ENCODE results near the gene TYMP.

The TYMP gene

GRCh38 chr22:50483977-50484853 is 45.6 kb downstream of the TYMP start:
- no peak for DNase-seq (ENCODE audit: low spot score)

- DNase-seq (ENCODE audit: low spot score), result no peak
Measured at GRCh38 chr22:50483556-50483955, 46.3 kb downstream of the TYMP start.

DNA sequence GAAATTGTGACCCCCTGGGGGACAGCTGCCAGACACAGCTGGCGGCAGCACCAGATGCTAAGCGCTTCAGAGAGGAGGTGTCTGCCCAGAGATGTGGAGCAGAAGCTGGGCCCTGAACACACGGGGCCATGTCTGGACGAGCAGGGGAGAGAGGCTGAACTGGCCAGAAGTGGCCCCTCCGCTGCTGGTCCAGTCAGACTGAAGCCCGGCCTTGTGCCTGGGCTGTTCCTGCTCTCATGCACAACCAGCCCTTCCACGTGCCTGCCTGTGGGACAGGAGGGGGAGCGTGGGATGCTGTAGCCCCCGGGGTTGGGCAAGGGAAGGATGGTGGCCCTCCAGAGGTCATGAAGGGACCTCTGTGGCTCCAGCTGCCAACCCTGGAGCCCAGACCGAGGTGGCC is 46.7 kb downstream of the TYMP start:
- DNase-seq (ENCODE audit: low spot score), result no peak

DNA sequence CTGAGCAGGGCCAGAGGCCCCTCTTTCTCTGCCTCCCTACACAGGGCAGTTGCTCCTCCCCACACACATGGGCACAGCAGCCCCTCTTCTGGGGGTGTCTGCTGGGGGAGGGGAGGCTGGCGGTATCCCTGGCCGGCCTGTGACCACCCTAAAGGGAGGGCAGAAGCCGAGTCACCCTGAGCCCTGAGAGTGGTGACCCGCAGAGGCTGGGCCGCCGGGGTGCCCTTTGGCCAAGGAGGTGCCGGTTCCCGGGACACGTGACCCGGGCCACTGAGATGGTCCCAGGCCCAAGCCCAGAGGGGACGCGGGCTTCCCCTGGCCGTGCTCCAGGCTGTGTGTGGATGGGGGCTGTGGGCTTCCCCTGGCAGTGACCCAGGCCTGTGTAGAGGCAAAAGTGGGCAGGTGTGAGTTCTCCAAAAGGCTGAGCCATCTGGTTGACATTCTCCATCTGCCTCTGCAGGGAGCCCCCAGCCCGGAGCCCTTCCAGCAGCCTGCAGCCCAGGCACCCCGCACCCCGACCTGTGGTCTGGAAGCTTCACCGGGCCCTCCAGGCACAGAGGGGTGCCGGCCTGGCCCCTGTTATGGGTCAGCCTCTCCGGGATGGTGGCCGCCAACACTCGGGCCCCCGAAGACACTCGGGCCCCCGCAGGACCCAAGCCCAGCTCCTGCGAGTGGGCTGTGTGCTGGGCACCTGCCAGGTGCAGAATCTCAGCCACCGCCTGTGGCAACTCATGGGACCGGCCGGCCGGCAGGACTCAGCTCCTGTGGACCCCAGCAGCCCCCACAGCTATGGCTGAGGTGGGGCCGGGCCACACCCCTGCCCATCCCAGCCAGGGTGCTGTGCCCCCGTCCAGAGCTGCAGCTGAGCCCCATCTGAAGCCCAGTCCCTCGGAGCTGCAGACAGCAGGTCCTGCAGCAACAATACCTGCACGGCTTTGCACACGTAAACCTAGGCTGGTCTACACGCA is 47.4 kb downstream of the TYMP start:
- no peak for DNase-seq (ENCODE audit: low spot score)

GRCh38 chr22:50481440-50482106 is 48.2 kb downstream of the TYMP start, which contains the start of gene ADM2:
Gene ADM2, plus strand, starts transcription at chr22:50481543. Its CDS starts 305 bp downstream, at chr22:50481848.
- DNase-seq (ENCODE audit: low spot score), result no peak

GRCh38 chr22:50481045-50481439 is 48.8 kb downstream of the TYMP start:
- DNase-seq (ENCODE audit: low spot score), result no peak

DNA sequence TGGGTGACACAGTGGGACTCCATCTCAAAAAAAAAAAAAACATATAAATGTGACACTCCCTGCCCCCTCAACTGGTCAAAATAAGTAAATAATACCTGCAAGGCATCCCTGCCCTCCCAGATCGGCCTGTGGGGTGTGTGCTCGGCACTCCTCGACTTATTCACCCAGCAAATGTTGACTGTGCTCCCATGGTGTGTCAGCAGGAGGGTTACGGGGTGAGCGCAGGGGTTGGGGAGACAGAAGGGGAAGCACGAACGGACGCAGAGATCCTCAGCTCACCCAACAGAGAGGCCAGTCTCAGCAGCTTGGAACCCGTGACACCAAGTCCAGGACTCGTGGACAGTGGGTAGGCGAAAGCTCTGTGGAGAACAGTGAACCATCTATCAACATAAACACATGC is 50.1 kb downstream of the TYMP start:
- DNase-seq (ENCODE audit: low spot score), result no peak

DNA sequence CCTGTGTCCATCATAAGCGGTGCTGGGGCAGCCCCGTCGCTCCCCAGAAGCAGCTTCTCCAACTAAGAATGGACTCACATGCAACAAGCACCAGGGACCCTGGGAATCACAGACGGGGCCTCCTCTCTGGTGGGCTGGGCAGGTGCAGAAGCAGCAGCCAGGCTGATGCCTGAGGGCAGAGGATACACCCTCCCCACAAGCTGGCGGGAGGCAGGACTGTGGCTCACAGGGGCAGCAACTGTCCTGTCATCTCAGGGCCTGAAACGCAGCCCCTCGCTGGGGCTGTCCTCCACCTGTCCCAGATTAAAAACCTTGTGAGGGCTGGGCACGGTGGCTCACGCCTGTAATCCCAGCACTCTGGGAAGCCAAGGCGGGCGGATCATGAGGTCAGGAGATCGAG is 51.9 kb downstream of the TYMP start:
- DNase-seq (ENCODE audit: low spot score), result no peak

DNA sequence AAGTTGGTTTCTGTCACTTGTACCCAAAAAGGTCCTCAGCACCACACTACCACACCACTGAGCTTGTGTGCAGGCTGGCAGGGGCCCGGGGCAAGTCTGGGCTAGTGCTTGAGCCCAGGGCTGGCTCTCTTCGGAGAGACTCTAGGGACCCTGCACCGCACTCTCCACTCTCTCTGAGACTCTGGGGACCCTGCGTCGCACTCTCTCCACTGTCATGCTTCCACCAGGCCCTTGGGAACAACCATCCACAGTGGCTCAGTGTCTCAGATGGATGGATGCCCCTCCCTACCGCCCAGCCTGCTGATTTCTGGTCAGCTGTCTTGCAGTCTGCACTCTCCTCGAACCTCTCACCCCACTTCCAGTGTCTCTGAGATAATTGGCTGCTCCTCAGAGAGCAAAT is 52.9 kb downstream of the TYMP start:
- DNase-seq (ENCODE audit: low spot score), result no peak

Measured in hematopoietic multipotent progenitor cell treated with erythropoietin and hydrocortisone succinate and interleukin-3 and kit ligand, for 15 days (in vitro differentiated cells).